ENCODE measurements around the gene PARM1.

PARM1 gene, protein sequence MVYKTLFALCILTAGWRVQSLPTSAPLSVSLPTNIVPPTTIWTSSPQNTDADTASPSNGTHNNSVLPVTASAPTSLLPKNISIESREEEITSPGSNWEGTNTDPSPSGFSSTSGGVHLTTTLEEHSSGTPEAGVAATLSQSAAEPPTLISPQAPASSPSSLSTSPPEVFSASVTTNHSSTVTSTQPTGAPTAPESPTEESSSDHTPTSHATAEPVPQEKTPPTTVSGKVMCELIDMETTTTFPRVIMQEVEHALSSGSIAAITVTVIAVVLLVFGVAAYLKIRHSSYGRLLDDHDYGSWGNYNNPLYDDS

GRCh38 chr4:74932832-74933561 lies at the start of gene PARM1:
TSS of gene PARM1 (plus strand) at chr4:74933116. CDS start at chr4:74933328, 212 bp downstream.
- peak; percentile 54 to 67 for DNase-seq

GRCh38 chr4:74884266-74884665 lies 48.6 kb upstream of the PARM1 start:
- no peak for DNase-seq

- no peak for DNase-seq
Observed at GRCh38 chr4:74886484-74886883, 46.4 kb upstream of the PARM1 start.

GRCh38 chr4:74890341-74890740 lies 42.6 kb upstream of the PARM1 start:
- no peak for DNase-seq

GRCh38 chr4:74891037-74891436 lies 41.9 kb upstream of the PARM1 start:
- no peak for DNase-seq

DNA sequence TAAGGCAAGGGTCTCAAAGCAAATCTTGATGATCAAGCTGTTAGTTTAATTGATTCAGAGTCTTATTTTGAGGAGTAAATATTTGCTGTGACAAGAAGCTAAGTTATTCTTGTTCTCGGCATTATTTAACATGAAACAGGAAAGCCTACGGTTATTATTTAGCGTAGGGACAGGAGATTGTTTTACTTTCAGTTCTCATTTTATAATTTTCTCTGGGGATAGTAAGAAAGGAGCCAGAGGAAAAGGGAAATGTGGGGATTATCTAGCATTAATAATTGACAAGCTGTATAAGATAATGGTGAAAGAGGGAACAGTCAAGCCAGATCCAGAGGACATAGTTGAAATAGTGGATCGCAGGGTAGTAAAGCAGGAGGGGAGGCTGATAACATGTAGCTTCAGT lies 39.7 kb upstream of the PARM1 start:
- no peak for DNase-seq

DNA sequence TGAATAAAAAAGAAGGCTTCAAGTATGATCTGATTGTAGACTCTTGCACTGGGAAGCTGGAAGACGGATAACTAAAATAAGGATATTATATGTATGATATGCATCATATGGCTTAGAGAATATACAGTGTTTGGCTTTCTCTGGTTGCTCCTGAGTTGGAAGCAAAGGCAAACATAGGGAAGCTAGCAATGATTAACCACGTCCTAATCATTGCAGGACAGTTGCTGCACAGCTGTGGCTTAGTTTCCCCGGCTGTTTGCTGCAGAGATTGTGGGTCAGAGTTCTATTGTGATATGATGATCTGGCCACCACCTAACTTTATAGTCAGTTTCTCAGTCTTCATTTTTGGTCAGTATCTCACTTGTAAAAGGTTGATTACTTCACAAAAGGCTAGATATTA lies 36.3 kb upstream of the PARM1 start:
- DNase-seq: no peak

GRCh38 chr4:74897386-74897785 lies 35.5 kb upstream of the PARM1 start:
- no peak for DNase-seq

GRCh38 chr4:74900862-74901261 lies 32.1 kb upstream of the PARM1 start:
- no peak for DNase-seq

- no peak for DNase-seq
Observed at GRCh38 chr4:74904509-74905065, 28.3 kb upstream of the PARM1 start.

GRCh38 chr4:74906771-74907170 lies 26.1 kb upstream of the PARM1 start:
- DNase-seq: no peak

DNA sequence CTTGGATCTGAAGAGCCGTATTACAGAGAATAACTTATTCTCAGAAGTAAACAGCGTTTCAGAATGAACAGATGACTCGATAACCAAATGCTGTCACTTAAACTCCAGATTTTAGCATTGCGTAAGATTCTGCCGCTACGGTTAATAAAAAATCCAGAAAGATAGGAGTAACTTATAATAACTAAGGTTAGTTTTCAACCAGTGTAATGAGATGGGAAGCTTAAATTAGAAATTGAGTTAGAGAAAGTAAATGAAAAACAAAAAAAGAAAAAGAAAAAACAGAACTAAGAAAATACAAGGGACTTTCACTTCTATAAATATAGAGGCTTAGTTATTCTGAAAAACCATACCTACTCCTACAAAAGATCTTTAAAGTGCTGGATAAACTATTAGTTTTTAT lies 13.1 kb upstream of the PARM1 start:
- DNase-seq: no peak

DNA sequence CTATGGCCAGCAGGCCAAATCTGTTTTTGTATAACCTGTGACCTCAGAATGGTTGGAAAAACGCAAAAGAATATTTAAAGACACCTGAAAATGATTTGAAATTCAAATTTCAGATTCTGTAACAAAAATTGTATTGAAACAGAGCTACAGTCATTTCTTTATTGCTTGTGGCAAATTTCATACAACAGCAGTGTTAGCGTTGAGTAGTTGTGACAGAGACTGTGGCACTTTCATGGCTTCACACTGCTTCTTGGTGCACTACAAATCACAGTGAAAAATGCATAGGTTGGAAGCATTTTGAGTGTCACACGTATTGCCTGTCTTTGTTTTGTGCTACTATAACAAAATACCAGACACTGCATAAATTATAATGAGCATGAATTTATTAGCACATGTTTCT lies 12.2 kb upstream of the PARM1 start:
- no peak for DNase-seq

DNA sequence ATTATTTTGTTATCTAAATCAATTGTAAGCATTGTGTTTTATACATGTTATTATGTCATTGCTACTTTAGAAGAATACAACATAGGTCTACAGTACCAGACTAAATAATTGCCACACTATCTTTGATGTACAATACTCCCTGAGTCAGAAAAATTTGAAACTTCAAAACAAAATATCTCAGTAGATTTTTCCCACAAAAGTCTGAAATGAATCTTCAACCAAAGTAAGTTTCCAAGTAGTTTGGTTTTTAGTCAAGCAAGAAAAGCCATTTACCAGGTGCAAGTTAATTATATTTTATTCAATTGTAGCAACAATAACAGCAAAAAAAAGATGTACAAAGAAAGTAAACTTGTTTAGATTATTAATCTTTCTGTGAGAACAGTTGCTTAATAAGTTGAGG lies 11.4 kb upstream of the PARM1 start:
- no peak for DNase-seq

- no peak for DNase-seq
Observed at GRCh38 chr4:74926007-74926406, 6.9 kb upstream of the PARM1 start.

DNA sequence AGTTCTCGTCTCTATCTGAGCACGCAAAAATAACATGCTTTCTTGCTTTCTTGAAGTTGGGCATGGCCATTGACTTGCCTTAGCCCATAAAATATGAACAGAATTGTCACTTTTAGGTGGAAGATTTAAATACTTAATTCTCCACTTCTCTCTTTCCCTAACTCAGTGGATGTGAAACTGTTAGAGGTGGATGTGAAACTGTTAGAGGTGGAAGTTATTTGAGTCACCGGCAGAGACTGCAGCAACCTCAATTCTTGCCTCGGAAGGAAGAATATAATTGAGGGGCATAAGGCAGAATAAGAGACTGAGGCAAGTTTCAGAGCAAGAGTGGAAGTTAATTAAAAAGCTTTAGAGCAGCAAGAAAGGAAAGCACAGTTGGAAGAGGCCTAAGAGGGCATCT lies 2.8 kb upstream of the PARM1 start:
- DNase-seq: no peak

DNA sequence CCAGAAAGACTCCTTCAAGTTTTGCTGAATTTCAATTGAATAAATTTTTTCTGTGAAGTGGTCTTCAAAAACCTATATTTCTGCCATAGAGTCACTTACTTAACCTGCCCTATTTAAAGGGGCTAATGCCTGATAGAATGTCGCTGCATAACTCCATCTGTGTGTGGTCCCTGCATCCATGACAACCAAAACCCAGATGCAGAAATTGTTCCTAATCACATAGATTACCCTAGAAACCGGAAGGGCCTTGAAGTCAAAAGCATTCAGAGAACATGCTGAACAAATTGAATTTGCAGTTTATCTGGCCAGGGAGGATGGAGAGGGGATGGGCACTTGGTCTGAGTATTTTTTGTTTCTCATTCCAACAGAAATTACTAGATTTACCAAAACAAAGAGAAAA lies 1.5 kb upstream of the PARM1 start:
- DNase-seq: no peak

- no peak for DNase-seq
Observed at GRCh38 chr4:74932010-74932409, 906 bp upstream of the PARM1 start.

DNA sequence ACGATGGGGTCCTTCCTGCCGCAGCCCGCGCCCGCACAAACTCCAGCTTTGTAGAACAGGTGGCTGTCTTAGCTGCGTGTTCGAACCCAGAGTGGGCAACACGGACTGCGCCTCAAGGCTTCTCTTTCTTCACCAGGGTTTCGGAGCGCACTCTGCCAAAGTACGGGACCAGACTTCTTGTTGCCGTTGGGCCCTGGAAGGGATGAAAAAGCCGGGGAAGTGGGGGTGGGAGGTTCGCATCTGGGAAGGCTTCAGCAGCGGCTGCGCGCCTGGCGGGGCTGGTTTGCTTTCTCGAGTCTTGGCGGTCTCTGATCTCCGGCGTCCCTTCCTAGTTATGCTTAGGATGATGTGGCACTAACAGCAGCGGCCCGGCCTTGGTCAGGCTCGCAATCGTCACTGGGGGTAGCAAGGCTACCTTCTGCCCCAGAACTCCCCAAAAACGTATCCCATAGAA lies 673 bp downstream of the PARM1 start:
- peak; percentile 1 to 3 for DNase-seq

DNA sequence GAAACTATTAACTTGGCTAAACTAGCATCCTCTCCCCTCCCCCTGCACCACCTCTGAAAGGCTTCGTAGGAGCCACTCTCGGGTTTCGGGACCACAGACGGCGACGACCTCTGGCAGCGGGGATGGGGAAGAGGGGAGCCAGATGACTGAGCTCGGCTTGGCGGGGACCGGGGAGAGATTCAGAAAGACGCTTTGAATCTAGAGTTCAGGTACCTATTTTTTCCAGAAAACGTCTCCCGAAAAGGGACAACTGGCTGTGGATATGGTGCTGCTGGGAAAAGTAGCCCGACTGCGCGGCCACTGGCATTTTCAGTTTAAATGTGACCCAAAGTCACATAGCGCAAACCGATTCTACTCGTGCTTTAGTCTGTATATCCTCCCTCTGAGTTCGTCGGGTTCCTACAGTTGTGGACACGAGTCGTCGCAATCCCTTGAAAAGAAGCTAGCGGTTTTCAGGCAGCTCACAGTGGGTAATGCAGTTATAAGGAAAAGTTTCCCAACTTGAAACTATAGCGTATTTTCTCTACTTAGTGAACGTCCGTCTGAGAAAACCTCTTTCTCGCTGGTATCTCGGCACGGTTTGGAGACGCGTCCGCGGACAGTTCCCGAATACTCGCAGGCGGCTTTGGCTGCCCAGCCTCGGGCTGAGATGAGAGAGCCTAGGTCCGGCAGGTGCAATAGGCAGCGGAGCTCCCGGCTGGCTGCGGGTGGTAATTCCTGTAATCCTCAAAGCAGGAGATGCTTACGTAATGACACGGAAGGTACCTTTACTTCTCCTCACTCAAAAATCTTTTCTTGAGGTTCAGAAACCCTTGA lies 1.3 kb downstream of the PARM1 start:
- no peak for DNase-seq

DNA sequence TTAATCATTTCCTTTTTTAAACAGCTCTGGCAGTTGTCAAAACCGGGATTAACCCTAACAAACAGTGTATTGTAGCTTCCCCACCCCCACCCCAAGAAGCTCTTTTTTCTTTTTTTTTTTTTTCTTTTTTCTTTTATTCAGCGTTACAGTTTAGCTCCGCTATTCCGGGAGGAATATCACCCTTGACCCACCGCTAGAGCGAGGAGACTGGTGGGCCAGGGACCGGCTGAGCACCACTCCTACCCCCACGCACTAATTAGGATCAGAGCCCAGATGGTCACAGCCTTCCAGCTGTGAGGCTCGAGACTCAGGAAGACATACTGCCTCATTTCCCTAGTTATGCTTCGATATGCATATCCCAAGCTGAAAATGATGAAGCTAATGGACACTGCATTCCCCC lies 2.0 kb downstream of the PARM1 start:
- no peak for DNase-seq

GRCh38 chr4:74941123-74941522 lies 8.2 kb downstream of the PARM1 start:
- no peak for DNase-seq

- no peak for DNase-seq
Observed at GRCh38 chr4:74942251-74942917, 9.5 kb downstream of the PARM1 start.
